ENCODE data around the gene PTGDS. TPM values are rescaled to one million over a fixed set of nuclear protein-coding genes. Genes with fewer than 3 reads are reported as not detected.

The PTGDS gene
- total and polyA plus RNA-seq, 9 of the 15 experiments (the other 6 are each of a cell fraction or from before 2014, with no cell fraction given) = 0.46 to 7.1 (median 2.0) TPM

DNA sequence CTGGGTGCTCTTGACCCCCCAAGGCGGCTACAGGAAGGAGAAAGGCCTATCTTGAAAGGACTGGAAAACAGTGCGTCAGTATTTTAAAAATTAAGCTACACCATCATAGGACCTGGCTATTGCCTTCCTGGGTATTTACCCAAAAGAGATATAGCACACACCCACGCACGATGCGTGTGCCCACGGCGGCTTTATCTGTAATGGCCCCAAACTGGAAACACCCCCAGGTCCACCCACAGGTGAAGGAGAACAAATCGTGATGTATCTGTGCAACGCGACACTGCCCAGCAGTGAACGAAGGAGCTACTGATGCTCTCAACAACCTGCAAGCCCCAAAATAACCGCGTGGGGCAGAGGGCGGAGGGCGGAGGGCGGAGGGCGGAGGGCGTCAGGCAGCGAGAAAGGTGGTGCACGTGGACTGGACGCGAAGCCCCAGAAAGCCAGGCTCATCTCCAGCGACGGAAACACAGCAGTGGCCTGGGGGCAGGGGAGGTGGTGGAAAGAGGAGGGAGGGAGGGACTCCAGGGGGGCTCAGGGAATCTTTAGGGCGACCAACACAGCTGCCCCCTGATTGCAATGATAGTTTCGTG, 12.4 kb upstream of the PTGDS start:
- ATAC-seq (peak; percentile 46), DNase-seq (ENCODE audit: extremely low read depth in 1 of 4, low spot score in 3 of 4) (peak in 3 of 4 experiments; percentile 34 to 63 (median 61)), FAIRE-seq (peak; percentile 11)
- Histone ChIP-seq H3K27me3 (ENCODE audit: control insufficient read depth in 2 of 2, insufficient read depth in 2 of 2, low read length in 2 of 2) (no peaks in the 10 kb centered on the region), H3K9me1 (ENCODE audit: control insufficient read depth, insufficient read depth, low read length) (no peaks in the 10 kb centered on the region), H3K4me2 (ENCODE audit: insufficient read depth, low read length) (peak overlapping the region; percentile 61), H3K9me3 (replicated peaks; ENCODE audit: control insufficient read depth, insufficient read depth, low read depth, low read length) (no peaks in the 10 kb centered on the region), H3K36me3 (ENCODE audit: control insufficient read depth, insufficient read depth, low read length) (no peaks in the 10 kb centered on the region), H3K4me3 (no peak overlapping the region), H3K79me2 (ENCODE audit: control insufficient read depth, insufficient read depth, low read length) (no peaks in the 10 kb centered on the region), H3K27ac (ENCODE audit: extremely low read depth, low read depth, low read length) (peak overlapping the region; percentile 55), H4K20me1 (replicated peaks; ENCODE audit: control insufficient read depth, insufficient read depth, low read length) (no peaks in the 10 kb centered on the region), H3K9ac (ENCODE audit: insufficient read depth in 1 of 2, low read depth in 2 of 2, low read length in 2 of 2) (peak overlapping the region; percentile 33 to 81), H3K4me1 (replicated peaks in 1 of 2; ENCODE audit: control insufficient read depth in 2 of 2, insufficient read depth in 2 of 2, low read length in 2 of 2) (peaks cover 26 to 76% of the 10 kb centered on the region in 2 experiments; a peak in 4 of 5 replicates), H2AFZ (ENCODE audit: low read depth, low read length) (peak overlapping the region; percentile 86)
- intact Hi-C loops (cut with micrococcal nuclease) = no loop called here
- WGBS (ENCODE audit: insufficient coverage, low coverage, missing lambda C conversion rate) = 26% methylated on average over 13 of the region's 26 CpGs
- POLR2A ChIA-PET = interaction anchor here (0.6 to 1.2 kb wide), 8 partner anchors 9 to 775 kb away, joined by 3 to 4 read pairs (median 3); partner anchors contain the start of genes C8G, CLIC3 and PAXX
- CTCF ChIA-PET (ENCODE audit: low intra/inter-chr PET ratio) = no interaction called here
- no TSS peak for BruUV-seq (replicated peaks)
- in situ Hi-C loops (cut with MboI) = no loop called here
- TF ChIP-seq, protein P1, sequence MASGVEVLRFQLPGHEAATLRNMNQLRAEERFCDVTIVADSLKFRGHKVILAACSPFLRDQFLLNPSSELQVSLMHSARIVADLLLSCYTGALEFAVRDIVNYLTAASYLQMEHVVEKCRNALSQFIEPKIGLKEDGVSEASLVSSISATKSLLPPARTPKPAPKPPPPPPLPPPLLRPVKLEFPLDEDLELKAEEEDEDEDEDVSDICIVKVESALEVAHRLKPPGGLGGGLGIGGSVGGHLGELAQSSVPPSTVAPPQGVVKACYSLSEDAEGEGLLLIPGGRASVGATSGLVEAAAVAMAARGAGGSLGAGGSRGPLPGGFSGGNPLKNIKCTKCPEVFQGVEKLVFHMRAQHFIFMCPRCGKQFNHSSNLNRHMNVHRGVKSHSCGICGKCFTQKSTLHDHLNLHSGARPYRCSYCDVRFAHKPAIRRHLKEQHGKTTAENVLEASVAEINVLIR (CRISPR knock-in tag; IDR thresholded peaks at IDR 0.05) = no peak
- TF ChIP-seq EGR1 (conservative IDR thresholded peaks at IDR 0.05) (peak; percentile 57), NR2C2 (CRISPR knock-in tag; IDR thresholded peaks at IDR 0.05) (no peak; the same call in 1 of the 2 replicates), NR2C2 (tag; IDR thresholded peaks at IDR 0.05) (peak; percentile 87), ETV5 (CRISPR knock-in tag; IDR thresholded peaks at IDR 0.05; ENCODE audit: low read depth) (no peak)
- TF ChIP-seq, protein P2, sequence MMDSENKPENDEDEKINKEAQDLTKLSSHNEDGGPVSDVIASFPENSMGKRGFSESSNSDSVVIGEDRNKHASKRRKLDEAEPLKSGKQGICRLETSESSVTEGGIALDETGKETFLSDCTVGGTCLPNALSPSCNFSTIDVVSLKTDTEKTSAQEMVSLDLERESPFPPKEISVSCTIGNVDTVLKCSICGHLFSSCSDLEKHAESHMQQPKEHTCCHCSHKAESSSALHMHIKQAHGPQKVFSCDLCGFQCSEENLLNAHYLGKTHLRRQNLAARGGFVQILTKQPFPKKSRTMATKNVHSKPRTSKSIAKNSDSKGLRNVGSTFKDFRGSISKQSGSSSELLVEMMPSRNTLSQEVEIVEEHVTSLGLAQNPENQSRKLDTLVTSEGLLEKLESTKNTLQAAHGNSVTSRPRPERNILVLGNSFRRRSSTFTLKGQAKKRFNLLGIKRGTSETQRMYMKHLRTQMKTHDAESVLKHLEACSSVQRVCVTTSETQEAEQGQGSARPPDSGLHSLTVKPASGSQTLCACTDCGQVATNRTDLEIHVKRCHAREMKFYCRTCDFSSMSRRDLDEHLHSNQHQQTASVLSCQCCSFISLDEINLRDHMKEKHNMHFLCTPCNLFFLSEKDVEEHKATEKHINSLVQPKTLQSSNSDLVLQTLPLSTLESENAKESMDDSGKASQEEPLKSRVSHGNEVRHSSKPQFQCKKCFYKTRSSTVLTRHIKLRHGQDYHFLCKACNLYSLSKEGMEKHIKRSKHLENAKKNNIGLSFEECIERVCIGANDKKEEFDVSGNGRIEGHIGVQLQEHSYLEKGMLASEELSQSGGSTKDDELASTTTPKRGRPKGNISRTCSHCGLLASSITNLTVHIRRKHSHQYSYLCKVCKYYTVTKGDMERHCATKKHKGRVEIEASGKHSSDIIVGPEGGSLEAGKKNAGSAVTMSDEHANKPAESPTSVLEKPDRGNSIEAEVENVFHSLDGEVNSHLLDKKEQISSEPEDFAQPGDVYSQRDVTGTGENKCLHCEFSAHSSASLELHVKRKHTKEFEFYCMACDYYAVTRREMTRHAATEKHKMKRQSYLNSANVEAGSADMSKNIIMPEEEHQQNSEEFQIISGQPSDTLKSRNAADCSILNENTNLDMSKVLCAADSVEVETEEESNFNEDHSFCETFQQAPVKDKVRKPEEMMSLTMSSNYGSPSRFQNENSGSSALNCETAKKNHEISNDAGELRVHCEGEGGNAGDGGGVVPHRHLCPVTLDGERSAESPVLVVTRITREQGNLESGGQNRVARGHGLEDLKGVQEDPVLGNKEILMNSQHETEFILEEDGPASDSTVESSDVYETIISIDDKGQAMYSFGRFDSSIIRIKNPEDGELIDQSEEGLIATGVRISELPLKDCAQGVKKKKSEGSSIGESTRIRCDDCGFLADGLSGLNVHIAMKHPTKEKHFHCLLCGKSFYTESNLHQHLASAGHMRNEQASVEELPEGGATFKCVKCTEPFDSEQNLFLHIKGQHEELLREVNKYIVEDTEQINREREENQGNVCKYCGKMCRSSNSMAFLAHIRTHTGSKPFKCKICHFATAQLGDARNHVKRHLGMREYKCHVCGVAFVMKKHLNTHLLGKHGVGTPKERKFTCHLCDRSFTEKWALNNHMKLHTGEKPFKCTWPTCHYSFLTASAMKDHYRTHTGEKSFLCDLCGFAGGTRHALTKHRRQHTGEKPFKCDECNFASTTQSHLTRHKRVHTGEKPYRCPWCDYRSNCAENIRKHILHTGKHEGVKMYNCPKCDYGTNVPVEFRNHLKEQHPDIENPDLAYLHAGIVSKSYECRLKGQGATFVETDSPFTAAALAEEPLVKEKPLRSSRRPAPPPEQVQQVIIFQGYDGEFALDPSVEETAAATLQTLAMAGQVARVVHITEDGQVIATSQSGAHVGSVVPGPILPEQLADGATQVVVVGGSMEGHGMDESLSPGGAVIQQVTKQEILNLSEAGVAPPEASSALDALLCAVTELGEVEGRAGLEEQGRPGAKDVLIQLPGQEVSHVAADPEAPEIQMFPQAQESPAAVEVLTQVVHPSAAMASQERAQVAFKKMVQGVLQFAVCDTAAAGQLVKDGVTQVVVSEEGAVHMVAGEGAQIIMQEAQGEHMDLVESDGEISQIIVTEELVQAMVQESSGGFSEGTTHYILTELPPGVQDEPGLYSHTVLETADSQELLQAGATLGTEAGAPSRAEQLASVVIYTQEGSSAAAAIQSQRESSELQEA (IDR thresholded peaks at IDR 0.05; ENCODE audit: low read depth) = 0 out of 2 replicates have a peak, but pooled peaks have one; percentile 1
- TF ChIP-seq, protein P3, sequence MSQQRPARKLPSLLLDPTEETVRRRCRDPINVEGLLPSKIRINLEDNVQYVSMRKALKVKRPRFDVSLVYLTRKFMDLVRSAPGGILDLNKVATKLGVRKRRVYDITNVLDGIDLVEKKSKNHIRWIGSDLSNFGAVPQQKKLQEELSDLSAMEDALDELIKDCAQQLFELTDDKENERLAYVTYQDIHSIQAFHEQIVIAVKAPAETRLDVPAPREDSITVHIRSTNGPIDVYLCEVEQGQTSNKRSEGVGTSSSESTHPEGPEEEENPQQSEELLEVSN (IDR thresholded peaks at IDR 0.05; ENCODE audit: borderline replicate concordance in 1 of 2, extremely low read depth in 1 of 2, insufficient read depth in 1 of 2, insufficient read length in 1 of 2, low read depth in 1 of 2, low read length in 1 of 2, poor library complexity in 1 of 2, severe bottlenecking in 1 of 2) = peak in 1 of 2 experiments; percentile 59
